Suprapubic skin (tissue), 4 donors: ENCODE results near the gene FGF7.

Source experiments
- CTCF ChIP-seq, 2 donors: fragments of 200-600 bp in 1 of 2; fragments of 450-650 bp in 1 of 2; sonication (generic) in 1 of 2; IDR thresholded peaks; one replicate each; pipeline ENCODE4 v1.5.1; 2016 to 2019; ENCODE audit warnings: antibody characterized with exemption in 2 of 2, mild to moderate bottlenecking in 1 of 2, moderate library complexity in 1 of 2
- POLR2A ChIP-seq, 2 donors: fragments of 450-650 bp; IDR thresholded peaks; one replicate each; pipeline ENCODE4 v1.6.1; 2017; ENCODE audit warnings: antibody characterized with exemption in 2 of 2, mild to moderate bottlenecking in 2 of 2, moderate library complexity in 2 of 2
- POLR2AphosphoS5 ChIP-seq, 3 donors: sonication (generic); formaldehyde crosslinking; IDR thresholded peaks; one replicate each; pipeline ENCODE4 v1.6.1; 2017; ENCODE audit warnings: antibody characterized with exemption in 3 of 3

- no peak for TF ChIP-seq CTCF (IDR thresholded peaks at IDR 0.05)
- TF ChIP-seq POLR2AphosphoS5 (IDR thresholded peaks at IDR 0.05), result no peak
- no peak for TF ChIP-seq POLR2A (IDR thresholded peaks at IDR 0.05)
Observed at GRCh38 chr15:49383266-49383665, 39.8 kb upstream of the FGF7 start.
